ENCODE measurements around the gene RARA. TPM values are rescaled to one million over a fixed set of nuclear protein-coding genes. Genes with fewer than 3 reads are reported as not detected.

RARA gene
- total RNA-seq, 2 donors from 2014 or later, result 28.5 to 51.7 TPM

GRCh38 chr17:40355804-40356758 is 47.1 kb downstream of the RARA start:
- peak overlapping the region; percentile 27 to 55 for H3K27ac ChIP-seq

GRCh38 chr17:40356990-40357881 is 48.3 kb downstream of the RARA start:
- Histone ChIP-seq H3K27me3 (no peaks in the 10 kb centered on the region), H3K4me1 (peaks cover 0 to 23% of the 10 kb centered on the region in 2 donors), H3K36me3 (peaks cover 41% of the 10 kb centered on the region), H3K4me3 (no peak overlapping the region), H3K27ac (peak overlapping the region; percentile 27 to 52), H3K9me3 (no peaks in the 10 kb centered on the region)
- TF ChIP-seq CTCF (IDR thresholded peaks at IDR 0.05), result no peak
- no peak for DNase-seq (ENCODE audit: low spot score)

More at GRCh38 chr17:40355804-40356758, 47.1 kb downstream of the RARA start:
- Histone ChIP-seq H3K9me3 (no peaks in the 10 kb centered on the region), H3K27me3 (no peaks in the 10 kb centered on the region), H3K36me3 (peaks cover 52% of the 10 kb centered on the region), H3K4me3 (no peak overlapping the region), H3K4me1 (peaks cover 0 to 30% of the 10 kb centered on the region in 2 donors)
- DNase-seq (ENCODE audit: low spot score), result no peak
- TF ChIP-seq CTCF (IDR thresholded peaks at IDR 0.05), result no peak

- peak; percentile 96 to 99 for TF ChIP-seq CTCF (IDR thresholded peaks at IDR 0.05)
- Histone ChIP-seq H3K27me3 (no peaks in the 10 kb centered on the region), H3K4me3 (no peak overlapping the region), H3K4me1 (peaks cover 0 to 25% of the 10 kb centered on the region in 2 donors), H3K36me3 (peaks cover 31% of the 10 kb centered on the region), H3K27ac (peak overlapping the region in 1 of 2 donors; percentile 50), H3K9me3 (no peaks in the 10 kb centered on the region)
- peak; percentile 95 for DNase-seq (ENCODE audit: low spot score)
Measured at GRCh38 chr17:40358323-40359038, 49.5 kb downstream of the RARA start.

GRCh38 chr17:40360091-40360490 is 51.1 kb downstream of the RARA start:
- TF ChIP-seq CTCF (IDR thresholded peaks at IDR 0.05), result no peak
- Histone ChIP-seq H3K9me3 (no peaks in the 10 kb centered on the region), H3K27ac (no peak overlapping the region), H3K27me3 (no peaks in the 10 kb centered on the region), H3K4me1 (peaks cover 0 to 28% of the 10 kb centered on the region in 2 donors), H3K4me3 (no peak overlapping the region), H3K36me3 (peaks cover 17% of the 10 kb centered on the region)
- DNase-seq (ENCODE audit: low spot score), result no peak
